ENCODE data around the gene OR13C8. TPM values are rescaled to one million over a fixed set of nuclear protein-coding genes. Genes with fewer than 3 reads are reported as not detected.
"Not testable (repeated sequence)": the region's sequence is repeated elsewhere in the genome, so short reads cannot be mapped to it uniquely, and the experiment has no call there.

The OR13C8 gene
- not detected for total RNA-seq

- Mint-ChIP-seq H3K4me3 (no peak within 1 kb of the TSS), H3K27ac (no peak within 1 kb of the TSS), H3K4me1 (no peaks in the 10 kb centered on the region), H3K36me3 (ENCODE audit: low read depth) (no peaks in the 10 kb centered on the region), H3K9me3 (peaks cover 3% of the 10 kb centered on the region), H3K27me3 (no peaks in the 10 kb centered on the region)
- ATAC-seq (replicated peaks): no peak
Observed at GRCh38 chr9:104568868-104569267, at the start of gene OR13C8. Gene OR13C8, plus strand, starts transcription at chr9:104569168. Its CDS starts 0 bp downstream, at chr9:104569168.

GRCh38 chr9:104520241-104520640 lies 48.7 kb upstream of the OR13C8 start:
- not testable (repeated sequence) for H3K36me3 Mint-ChIP-seq (ENCODE audit: low read depth); H3K4me1 Mint-ChIP-seq

GRCh38 chr9:104527109-104527508 lies 41.9 kb upstream of the OR13C8 start, which contains the start of gene OR13C4:
Gene OR13C4, minus strand, starts transcription at chr9:104527209. Its CDS starts 0 bp downstream, at chr9:104527209.
- Mint-ChIP-seq H3K36me3 (ENCODE audit: low read depth) (no peaks in the 10 kb centered on the region), H3K4me1 (no peaks in the 10 kb centered on the region), H3K4me3 (no peak within 1 kb of the TSS), H3K9me3 (peaks cover 5% of the 10 kb centered on the region), H3K27me3 (no peaks in the 10 kb centered on the region), H3K27ac (no peak within 1 kb of the TSS)
- no peak for ATAC-seq (replicated peaks)

More at GRCh38 chr9:104520241-104520640, 48.7 kb upstream of the OR13C8 start:
- H3K4me3 Mint-ChIP-seq; H3K27me3 Mint-ChIP-seq; ATAC-seq (replicated peaks); H3K27ac Mint-ChIP-seq; H3K9me3 Mint-ChIP-seq: not testable (repeated sequence)

GRCh38 chr9:104536756-104537155 lies 32.2 kb upstream of the OR13C8 start, which contains the start of gene OR13C3:
Gene OR13C3, minus strand, starts transcription at chr9:104536856. Its CDS starts 133 bp downstream, at chr9:104536723.
- no peaks in the 10 kb centered on the region for H3K36me3 Mint-ChIP-seq (ENCODE audit: low read depth)
- H3K27me3 Mint-ChIP-seq: no peaks in the 10 kb centered on the region
- H3K9me3 Mint-ChIP-seq: no peaks in the 10 kb centered on the region
- ATAC-seq (replicated peaks): no peak
- no peak within 1 kb of the TSS for H3K27ac Mint-ChIP-seq
- no peak within 1 kb of the TSS for H3K4me3 Mint-ChIP-seq
- H3K4me1 Mint-ChIP-seq: no peaks in the 10 kb centered on the region

- Mint-ChIP-seq H3K9me3 (no peaks in the 10 kb centered on the region), H3K4me3 (no peak overlapping the region), H3K27me3 (no peaks in the 10 kb centered on the region), H3K4me1 (no peaks in the 10 kb centered on the region), H3K27ac (no peak overlapping the region), H3K36me3 (ENCODE audit: low read depth) (no peaks in the 10 kb centered on the region)
- ATAC-seq (replicated peaks): no peak
Observed at GRCh38 chr9:104539275-104539674, 29.7 kb upstream of the OR13C8 start.

GRCh38 chr9:104544644-104545043 lies 24.3 kb upstream of the OR13C8 start:
- H3K4me3 Mint-ChIP-seq: no peak overlapping the region
- no peaks in the 10 kb centered on the region for H3K4me1 Mint-ChIP-seq
- H3K27me3 Mint-ChIP-seq: no peaks in the 10 kb centered on the region
- H3K36me3 Mint-ChIP-seq (ENCODE audit: low read depth): no peaks in the 10 kb centered on the region
- no peak overlapping the region for H3K27ac Mint-ChIP-seq
- no peak for ATAC-seq (replicated peaks)
- no peaks in the 10 kb centered on the region for H3K9me3 Mint-ChIP-seq

- no peak overlapping the region for H3K4me3 Mint-ChIP-seq
- ATAC-seq (replicated peaks): no peak
- H3K27me3 Mint-ChIP-seq: peaks cover 3% of the 10 kb centered on the region
- no peaks in the 10 kb centered on the region for H3K4me1 Mint-ChIP-seq
- H3K9me3 Mint-ChIP-seq: peaks cover 4% of the 10 kb centered on the region
- no peaks in the 10 kb centered on the region for H3K36me3 Mint-ChIP-seq (ENCODE audit: low read depth)
- H3K27ac Mint-ChIP-seq: no peak overlapping the region
Observed at GRCh38 chr9:104553261-104553660, 15.7 kb upstream of the OR13C8 start.

- no peak overlapping the region for H3K4me3 Mint-ChIP-seq
- H3K9me3 Mint-ChIP-seq: peaks cover 4% of the 10 kb centered on the region
- no peaks in the 10 kb centered on the region for H3K4me1 Mint-ChIP-seq
- peaks cover 3% of the 10 kb centered on the region for H3K27me3 Mint-ChIP-seq
- no peak for ATAC-seq (replicated peaks)
- H3K27ac Mint-ChIP-seq: no peak overlapping the region
- no peaks in the 10 kb centered on the region for H3K36me3 Mint-ChIP-seq (ENCODE audit: low read depth)
Observed at GRCh38 chr9:104555521-104555920, 13.4 kb upstream of the OR13C8 start.

- peaks cover 4% of the 10 kb centered on the region for H3K9me3 Mint-ChIP-seq
- ATAC-seq (replicated peaks): no peak
- H3K4me3 Mint-ChIP-seq: no peak overlapping the region
- no peak overlapping the region for H3K27ac Mint-ChIP-seq
- H3K36me3 Mint-ChIP-seq (ENCODE audit: low read depth): no peaks in the 10 kb centered on the region
- peaks cover 3% of the 10 kb centered on the region for H3K27me3 Mint-ChIP-seq
- H3K4me1 Mint-ChIP-seq: no peaks in the 10 kb centered on the region
Observed at GRCh38 chr9:104556830-104557634, 11.9 kb upstream of the OR13C8 start.

GRCh38 chr9:104564358-104564757 lies 4.6 kb upstream of the OR13C8 start:
- no peak for ATAC-seq (replicated peaks)
- Mint-ChIP-seq H3K9me3 (peaks cover 2% of the 10 kb centered on the region), H3K4me3 (no peak overlapping the region), H3K27me3 (no peaks in the 10 kb centered on the region), H3K27ac (no peak overlapping the region), H3K36me3 (ENCODE audit: low read depth) (no peaks in the 10 kb centered on the region), H3K4me1 (no peaks in the 10 kb centered on the region)

GRCh38 chr9:104572612-104573011 lies 3.6 kb downstream of the OR13C8 start:
- Mint-ChIP-seq H3K36me3 (ENCODE audit: low read depth) (no peaks in the 10 kb centered on the region), H3K27ac (no peak overlapping the region), H3K4me1 (no peaks in the 10 kb centered on the region), H3K9me3 (peaks cover 3% of the 10 kb centered on the region), H3K4me3 (no peak overlapping the region), H3K27me3 (no peaks in the 10 kb centered on the region)
- no peak for ATAC-seq (replicated peaks)

GRCh38 chr9:104575456-104575855 lies 6.5 kb downstream of the OR13C8 start:
- ATAC-seq (replicated peaks): no peak
- Mint-ChIP-seq H3K9me3 (no peaks in the 10 kb centered on the region), H3K27ac (no peak overlapping the region), H3K4me1 (no peaks in the 10 kb centered on the region), H3K27me3 (no peaks in the 10 kb centered on the region), H3K36me3 (ENCODE audit: low read depth) (no peaks in the 10 kb centered on the region), H3K4me3 (no peak overlapping the region)

GRCh38 chr9:104577263-104577662 lies 8.3 kb downstream of the OR13C8 start:
- Mint-ChIP-seq H3K4me3 (no peak overlapping the region), H3K27ac (no peak overlapping the region), H3K4me1 (no peaks in the 10 kb centered on the region), H3K27me3 (peaks cover 3% of the 10 kb centered on the region), H3K9me3 (no peaks in the 10 kb centered on the region), H3K36me3 (ENCODE audit: low read depth) (no peaks in the 10 kb centered on the region)
- no peak for ATAC-seq (replicated peaks)

GRCh38 chr9:104580562-104580961 lies 11.6 kb downstream of the OR13C8 start:
- H3K27me3 Mint-ChIP-seq: peaks cover 3% of the 10 kb centered on the region
- H3K27ac Mint-ChIP-seq: no peak overlapping the region
- H3K36me3 Mint-ChIP-seq (ENCODE audit: low read depth): no peaks in the 10 kb centered on the region
- no peak overlapping the region for H3K4me3 Mint-ChIP-seq
- ATAC-seq (replicated peaks): no peak
- H3K4me1 Mint-ChIP-seq: no peaks in the 10 kb centered on the region
- H3K9me3 Mint-ChIP-seq: no peaks in the 10 kb centered on the region

- Mint-ChIP-seq H3K27me3 (no peaks in the 10 kb centered on the region), H3K36me3 (ENCODE audit: low read depth) (no peaks in the 10 kb centered on the region), H3K4me1 (no peaks in the 10 kb centered on the region), H3K9me3 (no peaks in the 10 kb centered on the region), H3K27ac (no peak overlapping the region), H3K4me3 (no peak overlapping the region)
- ATAC-seq (replicated peaks): no peak
Observed at GRCh38 chr9:104586496-104587180, 17.7 kb downstream of the OR13C8 start.
